Fibroblast of skin of left quadriceps (primary cell): Measurements from ENCODE around the gene GID4.

Experiments used
- DNase-seq, 2 experiments: peaks; one replicate each; pipeline ENCODE4 v3.0.0-alpha.2; 2013; ENCODE audit warnings: low read depth in 2 of 2

The GID4 gene

GRCh38 chr17:18016426-18016825, 22.8 kb upstream of the GID4 start:
- DNase-seq = no peak

- no peak for DNase-seq
Measured at GRCh38 chr17:18017958-18018357, 21.2 kb upstream of the GID4 start.

GRCh38 chr17:18018411-18018921, 20.7 kb upstream of the GID4 start:
- DNase-seq = no peak

- DNase-seq = no peak
Measured at GRCh38 chr17:18019838-18020154, 19.4 kb upstream of the GID4 start.

GRCh38 chr17:18020971-18021370, 18.2 kb upstream of the GID4 start:
- no peak for DNase-seq

GRCh38 chr17:18021372-18021771, 17.8 kb upstream of the GID4 start:
- no peak for DNase-seq

GRCh38 chr17:18025241-18025944, 13.8 kb upstream of the GID4 start:
- DNase-seq = no peak

GRCh38 chr17:18025945-18026776, 13.0 kb upstream of the GID4 start:
- peak; percentile 40 to 52 for DNase-seq

- no peak for DNase-seq
Measured at GRCh38 chr17:18027280-18027679, 11.9 kb upstream of the GID4 start.

GRCh38 chr17:18028114-18028951, 10.9 kb upstream of the GID4 start:
- no peak for DNase-seq

GRCh38 chr17:18028952-18029540, 10.2 kb upstream of the GID4 start:
- no peak for DNase-seq

GRCh38 chr17:18031955-18032354, 7.3 kb upstream of the GID4 start:
- no peak for DNase-seq

- peak; percentile 63 to 71 for DNase-seq
Measured at GRCh38 chr17:18033442-18034099, 5.6 kb upstream of the GID4 start.

GRCh38 chr17:18035704-18036103, 3.5 kb upstream of the GID4 start:
- DNase-seq = no peak

GRCh38 chr17:18037486-18037885, 1.7 kb upstream of the GID4 start:
- no peak for DNase-seq

- DNase-seq = no peak
Measured at GRCh38 chr17:18038149-18038850, 908 bp upstream of the GID4 start.

- DNase-seq = no peak
Measured at GRCh38 chr17:18039535-18040260, 490 bp downstream of the GID4 start.

- no peak for DNase-seq
Measured at GRCh38 chr17:18040261-18040858, 1.2 kb downstream of the GID4 start.

- DNase-seq = no peak
Measured at GRCh38 chr17:18041776-18042175, 2.6 kb downstream of the GID4 start.

GRCh38 chr17:18042983-18043382, 3.8 kb downstream of the GID4 start:
- no peak for DNase-seq
